Measurements from ENCODE around the gene SUCLG1. TPM values are rescaled to one million over a fixed set of nuclear protein-coding genes. Genes with fewer than 3 reads are reported as not detected.

Gene SUCLG1
- total RNA-seq, 1 donor from 2014 or later, result 23.2 TPM

- no peak for DNase-seq (ENCODE audit: low spot score in 2 of 2)
- H3K9me3 ChIP-seq, result no peaks in the 10 kb centered on the region
- intact Hi-C loops (cut with DNase I), result no loop called here
- no peaks in the 10 kb centered on the region for H3K27me3 ChIP-seq
- no peaks in the 10 kb centered on the region for H3K36me3 ChIP-seq
- H3K4me1 ChIP-seq, result peaks cover 0 to 9% of the 10 kb centered on the region in 2 donors
- TF ChIP-seq CTCF (IDR thresholded peaks at IDR 0.05), result no peak
- no peak overlapping the region for H3K4me3 ChIP-seq
- no peak overlapping the region for H3K27ac ChIP-seq
Measured at GRCh38 chr2:84461310-84461709, 2.2 kb upstream of the SUCLG1 start.

GRCh38 chr2:84460670-84461069 is 1.6 kb upstream of the SUCLG1 start:
- H3K36me3 ChIP-seq, result no peaks in the 10 kb centered on the region
- H3K27me3 ChIP-seq, result no peaks in the 10 kb centered on the region
- H3K27ac ChIP-seq, result no peak overlapping the region
- intact Hi-C loops (cut with DNase I), result no loop called here
- no peaks in the 10 kb centered on the region for H3K9me3 ChIP-seq
- peaks cover 0 to 9% of the 10 kb centered on the region in 2 donors for H3K4me1 ChIP-seq
- no peak overlapping the region for H3K4me3 ChIP-seq
- TF ChIP-seq CTCF (IDR thresholded peaks at IDR 0.05), result no peak
- no peak for DNase-seq (ENCODE audit: low spot score in 2 of 2)

GRCh38 chr2:84459944-84460429 is 907 bp upstream of the SUCLG1 start:
- no peaks in the 10 kb centered on the region for H3K9me3 ChIP-seq
- peak overlapping the region in 1 of 2 donors; percentile 86 for H3K27ac ChIP-seq
- no peak for TF ChIP-seq CTCF (IDR thresholded peaks at IDR 0.05)
- no peaks in the 10 kb centered on the region for H3K36me3 ChIP-seq
- H3K4me3 ChIP-seq, result peak overlapping the region; percentile 86 to 90
- no peaks in the 10 kb centered on the region for H3K27me3 ChIP-seq
- intact Hi-C loops (cut with DNase I), result loop anchor here (2.0 kb wide), 1 partner anchor 57 kb away; the partner anchor contains the start of gene DNAH6
- DNase-seq (ENCODE audit: low spot score in 2 of 2), result no peak
- H3K4me1 ChIP-seq, result peaks cover 0 to 9% of the 10 kb centered on the region in 2 donors

GRCh38 chr2:84458551-84459017 is 496 bp downstream of the SUCLG1 start:
- peaks cover 0 to 9% of the 10 kb centered on the region in 2 donors for H3K4me1 ChIP-seq
- DNase-seq (ENCODE audit: low spot score in 2 of 2), result no peak
- no peak for TF ChIP-seq CTCF (IDR thresholded peaks at IDR 0.05)
- H3K4me3 ChIP-seq, result peak overlapping the region; percentile 86 to 90
- intact Hi-C loops (cut with DNase I), result loop anchor here (2.0 kb wide), 1 partner anchor 58 kb away; the partner anchor contains the start of gene DNAH6
- no peaks in the 10 kb centered on the region for H3K9me3 ChIP-seq
- H3K27me3 ChIP-seq, result no peaks in the 10 kb centered on the region
- H3K27ac ChIP-seq, result peak overlapping the region; percentile 84 to 86
- no peaks in the 10 kb centered on the region for H3K36me3 ChIP-seq

GRCh38 chr2:84457686-84458085 is 1.4 kb downstream of the SUCLG1 start:
- H3K9me3 ChIP-seq, result no peaks in the 10 kb centered on the region
- no peak overlapping the region for H3K27ac ChIP-seq
- intact Hi-C loops (cut with DNase I), result loop anchor here (2.0 kb wide), 1 partner anchor 59 kb away; the partner anchor contains the start of gene DNAH6
- H3K4me1 ChIP-seq, result peaks cover 0 to 9% of the 10 kb centered on the region in 2 donors
- peak overlapping the region; percentile 86 to 90 for H3K4me3 ChIP-seq
- H3K27me3 ChIP-seq, result no peaks in the 10 kb centered on the region
- no peak for DNase-seq (ENCODE audit: low spot score in 2 of 2)
- H3K36me3 ChIP-seq, result no peaks in the 10 kb centered on the region
- no peak for TF ChIP-seq CTCF (IDR thresholded peaks at IDR 0.05)

All from ascending aorta (tissue), 2 donors.